OCI-LY3 (cell line): ENCODE measurements around the gene SLMAP.

ENCODE experiments used
- CTCF ChIP-seq: fragments of 200-600, 300-600 bp; sonication (generic); IDR thresholded peaks from 2 replicates; pipeline ENCODE4 v1.5.1; 2014; ENCODE audit warnings: antibody characterized with exemption, low read length, low read depth
- EZH2phosphoT487 ChIP-seq: fragments of 200-600 bp; shearing (Covaris generic); IDR thresholded peaks from 2 replicates; pipeline ENCODE4 v1.6.1; 2018; ENCODE audit warnings: antibody characterized with exemption, mixed run types, low read depth

- no peak for TF ChIP-seq CTCF
- TF ChIP-seq EZH2phosphoT487 = no peak
Measured at GRCh38 chr3:57935539-57935938, 179.4 kb downstream of the SLMAP start.
